CD4-positive, alpha-beta T cell treated with Interleukin-12 subunit alpha and Interleukin-12 subunit beta, for 1 hour (primary cell): Measurements from ENCODE around the gene ASB7.

ENCODE experiments used
- DNase-seq: peaks from one replicate; pipeline ENCODE4 v3.0.0-alpha.2; 2020

The ASB7 gene

GRCh38 chr15:100598655-100599054, 3.7 kb upstream of the ASB7 start:
- no peak for DNase-seq

GRCh38 chr15:100601163-100601562, 1.2 kb upstream of the ASB7 start:
- DNase-seq = peak; percentile 57

GRCh38 chr15:100601617-100602063, 749 bp upstream of the ASB7 start:
- no peak for DNase-seq

GRCh38 chr15:100602823-100603393, 519 bp downstream of the ASB7 start:
- DNase-seq = peak; percentile 53

- DNase-seq = no peak
Observed at GRCh38 chr15:100612539-100612938, 10.2 kb downstream of the ASB7 start.

GRCh38 chr15:100613208-100613607, 10.8 kb downstream of the ASB7 start:
- DNase-seq = no peak

- no peak for DNase-seq
Observed at GRCh38 chr15:100614336-100614735, 11.9 kb downstream of the ASB7 start.

GRCh38 chr15:100614918-100615317, 12.5 kb downstream of the ASB7 start:
- DNase-seq = no peak

- DNase-seq = no peak
Observed at GRCh38 chr15:100615801-100616200, 13.4 kb downstream of the ASB7 start.

GRCh38 chr15:100616700-100617099, 14.3 kb downstream of the ASB7 start:
- DNase-seq = no peak

GRCh38 chr15:100623301-100623700, 20.9 kb downstream of the ASB7 start:
- no peak for DNase-seq

- DNase-seq = peak; percentile 77
Observed at GRCh38 chr15:100627789-100628395, 25.5 kb downstream of the ASB7 start.

GRCh38 chr15:100628746-100629145, 26.4 kb downstream of the ASB7 start:
- DNase-seq = no peak

- no peak for DNase-seq
Observed at GRCh38 chr15:100631831-100632230, 29.4 kb downstream of the ASB7 start.

- no peak for DNase-seq
Observed at GRCh38 chr15:100633763-100634075, 31.3 kb downstream of the ASB7 start.

- DNase-seq = no peak
Observed at GRCh38 chr15:100635406-100636071, 33.1 kb downstream of the ASB7 start.

GRCh38 chr15:100638177-100638730, 35.9 kb downstream of the ASB7 start:
- DNase-seq = no peak

- no peak for DNase-seq
Observed at GRCh38 chr15:100642213-100642949, 40.0 kb downstream of the ASB7 start.

GRCh38 chr15:100642950-100643338, 40.6 kb downstream of the ASB7 start:
- no peak for DNase-seq

GRCh38 chr15:100645671-100646070, 43.3 kb downstream of the ASB7 start:
- DNase-seq = no peak

GRCh38 chr15:100648951-100649350, 46.6 kb downstream of the ASB7 start:
- no peak for DNase-seq

GRCh38 chr15:100650685-100651084, 48.3 kb downstream of the ASB7 start:
- peak; percentile 11 for DNase-seq

- no peak for DNase-seq
Observed at GRCh38 chr15:100651253-100651652, 48.9 kb downstream of the ASB7 start.

GRCh38 chr15:100652116-100652515, 49.7 kb downstream of the ASB7 start:
- DNase-seq = no peak
